ENCODE results near the gene DEGS2.
A peak's percentile ranks its signal among the peaks of the same experiment; 100 is the strongest.

DNA sequence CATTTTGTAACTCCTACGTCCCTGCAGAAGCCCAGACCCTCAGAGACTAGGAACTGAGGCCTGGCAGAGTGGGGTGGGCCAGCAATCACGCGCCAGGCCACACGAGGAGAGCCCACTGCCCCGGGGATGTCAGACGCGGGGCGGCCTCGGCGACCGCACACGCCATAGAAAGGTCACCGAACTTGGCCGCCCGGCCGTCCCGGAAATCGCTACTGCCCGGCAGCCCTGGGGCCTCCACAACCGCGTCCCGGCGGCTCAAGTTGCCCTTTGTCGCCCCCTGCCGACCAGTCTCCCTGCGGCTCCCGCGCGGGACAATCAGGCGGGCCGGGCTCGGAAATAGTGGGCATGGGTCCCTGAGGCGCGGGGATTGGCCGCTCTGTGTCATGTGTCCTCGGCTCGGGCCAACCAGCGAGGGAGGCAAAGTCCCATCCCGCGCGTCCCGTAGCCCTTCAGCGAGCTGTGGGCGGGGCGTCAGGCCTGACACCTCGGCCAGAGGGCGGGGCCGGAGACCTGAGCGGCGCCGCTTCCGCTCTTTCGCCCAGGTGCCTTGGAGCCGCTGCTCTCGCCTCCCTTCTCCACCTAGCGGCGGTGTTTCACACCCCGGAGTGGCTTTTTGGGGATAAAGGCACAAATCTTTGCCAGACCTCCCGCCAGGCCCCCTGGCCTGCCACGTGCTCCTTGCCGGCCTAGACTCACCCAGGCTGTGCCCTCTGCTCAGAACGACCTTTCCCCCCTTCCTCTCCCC is 33.4 kb upstream of the DEGS2 start:
- TF ChIP-seq POLR2A (IDR thresholded peaks at IDR 0.05) (peak; percentile 62), CTCF (IDR thresholded peaks at IDR 0.05) (peak; percentile 93 to 98 (median 96))

Measured in right lobe of liver (tissue), 4 donors.